CD4-positive, alpha-beta memory T cell (primary cell): ENCODE measurements around the gene SLC25A43. TPM values are rescaled to one million over a fixed set of nuclear protein-coding genes. Genes with fewer than 3 reads are reported as not detected.

Experiments used
- CTCF ChIA-PET: fragments of 350-600 bp; sonication (Branson Sonifier 250); formaldehyde crosslinking; loops from one replicate; lab custom pipeline; 2021; ENCODE audit warnings: inconsistent platforms; ENCODE audit not compliant: partially characterized antibody; lab: Charles Lee
- POLR2A ChIA-PET: fragments of 350-600 bp; sonication (Branson Sonifier 250); formaldehyde crosslinking; loops from one replicate; lab custom pipeline; 2021; ENCODE audit not compliant: partially characterized antibody; lab: Charles Lee
- DNase-seq, 5 donors: peaks; one replicate each; pipeline versions ENCODE4 v3.0.0 to v3.0.0-alpha.2; 2020 to 2022; ENCODE audit warnings: mixed read lengths in 1 of 5
- H3K27ac ChIP-seq: one replicate; pipeline ENCODE4 v1.7.0; 2013; ENCODE audit warnings: low read depth, low read length
- H3K27me3 ChIP-seq: 2 replicates; pipeline ENCODE4 v1.7.0; 2013; ENCODE audit warnings: mild to moderate bottlenecking, low read length, moderate library complexity; ENCODE audit not compliant: insufficient read depth
- H3K36me3 ChIP-seq: 2 replicates; pipeline ENCODE4 v1.7.0; 2013; ENCODE audit warnings: mild to moderate bottlenecking, low read length, moderate library complexity; ENCODE audit not compliant: insufficient read depth
- H3K4me1 ChIP-seq: 2 replicates; pipeline ENCODE4 v1.7.0; 2013; ENCODE audit warnings: mild to moderate bottlenecking, low read length, moderate library complexity; ENCODE audit not compliant: insufficient read depth
- H3K4me3 ChIP-seq, 2 donors: one replicate each; pipeline ENCODE4 v1.7.0; 2013; ENCODE audit warnings: low read length in 2 of 2, mild to moderate bottlenecking in 1 of 2
- H3K9me3 ChIP-seq, 2 donors: one replicate each; pipeline ENCODE4 v1.7.0; 2013; ENCODE audit warnings: low read length in 2 of 2, control low read depth in 1 of 2; ENCODE audit not compliant: control insufficient read depth in 1 of 2
- H3K27ac Mint-ChIP-seq, 7 donors: one replicate each; pipeline ENCODE4 v1.8.0; 2020 to 2021; ENCODE audit warnings: mixed read lengths in 7 of 7, mild to moderate bottlenecking in 6 of 7, inconsistent platforms in 3 of 7, moderate library complexity in 3 of 7
- H3K27me3 Mint-ChIP-seq, 2 donors: one replicate each; pipeline ENCODE4 v1.8.0; 2020 to 2021; ENCODE audit warnings: mixed read lengths in 2 of 2
- H3K36me3 Mint-ChIP-seq, 2 donors: one replicate each; pipeline ENCODE4 v1.8.0; 2020 to 2021; ENCODE audit warnings: mixed read lengths in 2 of 2, inconsistent platforms in 1 of 2, mild to moderate bottlenecking in 1 of 2
- H3K4me1 Mint-ChIP-seq, 4 donors: one replicate each; pipeline ENCODE4 v1.8.0; 2020 to 2021; ENCODE audit warnings: mixed read lengths in 4 of 4, mild to moderate bottlenecking in 1 of 4
- H3K4me3 Mint-ChIP-seq, 8 donors: one replicate each; pipeline ENCODE4 v1.8.0; 2020 to 2021; ENCODE audit warnings: mixed read lengths in 8 of 8, mild to moderate bottlenecking in 7 of 8, moderate library complexity in 6 of 8, inconsistent platforms in 3 of 8
- H3K9me3 Mint-ChIP-seq, 8 donors: one replicate each; pipeline ENCODE4 v1.8.0; 2020 to 2021; ENCODE audit warnings: mixed read lengths in 8 of 8, mild to moderate bottlenecking in 5 of 8, inconsistent platforms in 3 of 8, moderate library complexity in 1 of 8
- intact Hi-C: fragments of 100-400 bp; cut with micrococcal nuclease; formaldehyde crosslinking; loops from one replicate; pipeline ENCODE4 v1.15.1; 2023
- polyA plus RNA-seq, 2 donors: library from polyadenylated mRNA; unstranded; fragments of 300-500 nt; fragmentation: Illumina TruSeq; gene quantifications; one replicate each; pipeline ENCODE4 v1.2.3, GENCODE V29; 2021
- total RNA-seq, 2 experiments: library from RNA; stranded (reverse); gene quantifications; one replicate each; pipeline ENCODE4 v1.2.3, GENCODE V29; 2021

SLC25A43 gene
- total and polyA plus RNA-seq, 4 experiments from 2014 or later, result 4.1 to 7.0 (median 5.6) TPM

- no peak overlapping the region for H3K27ac ChIP-seq
- peaks cover 0 to 5% of the 10 kb centered on the region in 2 donors for H3K36me3 Mint-ChIP-seq
- CTCF ChIA-PET, result no interaction called here
- no peaks in the 10 kb centered on the region for H3K4me1 Mint-ChIP-seq
- POLR2A ChIA-PET, result no interaction called here
- intact Hi-C loops, result no loop called here
- no peak overlapping the region for H3K4me3 ChIP-seq
- no peak overlapping the region for H3K4me3 Mint-ChIP-seq
- H3K4me1 ChIP-seq, result no peaks in the 10 kb centered on the region
- no peak overlapping the region for H3K27ac Mint-ChIP-seq
- H3K27me3 Mint-ChIP-seq, result no peaks in the 10 kb centered on the region
- no peaks in the 10 kb centered on the region for H3K27me3 ChIP-seq
- H3K9me3 ChIP-seq, result no peaks in the 10 kb centered on the region
- no peak for DNase-seq
- H3K36me3 ChIP-seq, result no peaks in the 10 kb centered on the region
- H3K9me3 Mint-ChIP-seq, result no peaks in the 10 kb centered on the region
Measured at GRCh38 chrX:119419146-119419545, 20.0 kb downstream of the SLC25A43 start.

GRCh38 chrX:119419898-119420297 lies 20.8 kb downstream of the SLC25A43 start:
- intact Hi-C loops, result no loop called here
- Mint-ChIP-seq H3K4me1 (no peaks in the 10 kb centered on the region), H3K9me3 (no peaks in the 10 kb centered on the region), H3K27ac (peak overlapping the region in 1 of 7 donors; percentile 6), H3K36me3 (peaks cover 0 to 5% of the 10 kb centered on the region in 2 donors), H3K27me3 (no peaks in the 10 kb centered on the region), H3K4me3 (no peak overlapping the region)
- no peaks in the 10 kb centered on the region for H3K4me1 ChIP-seq
- no peak overlapping the region for H3K4me3 ChIP-seq
- no peak overlapping the region for H3K27ac ChIP-seq
- ChIA-PET CTCF (interaction anchor here (0.7 kb wide), 1 partner anchor 521 kb away, joined by 3 read pairs; no protein-coding TSS in a partner anchor), POLR2A (no interaction called here)
- DNase-seq, result no peak
- no peaks in the 10 kb centered on the region for H3K36me3 ChIP-seq
- H3K9me3 ChIP-seq, result no peaks in the 10 kb centered on the region
- no peaks in the 10 kb centered on the region for H3K27me3 ChIP-seq

- Mint-ChIP-seq H3K4me3 (no peak overlapping the region), H3K4me1 (no peaks in the 10 kb centered on the region), H3K27me3 (no peaks in the 10 kb centered on the region), H3K36me3 (peaks cover 0 to 5% of the 10 kb centered on the region in 2 donors), H3K9me3 (no peaks in the 10 kb centered on the region), H3K27ac (no peak overlapping the region)
- Histone ChIP-seq H3K4me1 (no peaks in the 10 kb centered on the region), H3K9me3 (no peaks in the 10 kb centered on the region), H3K36me3 (no peaks in the 10 kb centered on the region), H3K27me3 (no peaks in the 10 kb centered on the region), H3K4me3 (no peak overlapping the region), H3K27ac (no peak overlapping the region)
- no peak for DNase-seq
- intact Hi-C loops, result no loop called here
- POLR2A ChIA-PET, result no interaction called here
- CTCF ChIA-PET, result no interaction called here
Measured at GRCh38 chrX:119421016-119421705, 22.0 kb downstream of the SLC25A43 start.

- Histone ChIP-seq H3K27ac (no peak overlapping the region), H3K4me1 (no peaks in the 10 kb centered on the region), H3K4me3 (no peak overlapping the region), H3K9me3 (no peaks in the 10 kb centered on the region), H3K27me3 (no peaks in the 10 kb centered on the region), H3K36me3 (no peaks in the 10 kb centered on the region)
- intact Hi-C loops, result no loop called here
- no peaks in the 10 kb centered on the region for H3K9me3 Mint-ChIP-seq
- H3K36me3 Mint-ChIP-seq, result peaks cover 0 to 5% of the 10 kb centered on the region in 2 donors
- DNase-seq, result no peak
- no peak overlapping the region for H3K4me3 Mint-ChIP-seq
- POLR2A ChIA-PET, result no interaction called here
- H3K27ac Mint-ChIP-seq, result no peak overlapping the region
- CTCF ChIA-PET, result no interaction called here
- no peaks in the 10 kb centered on the region for H3K27me3 Mint-ChIP-seq
- peaks cover 0 to 4% (median 0%) of the 10 kb centered on the region in 4 donors for H3K4me1 Mint-ChIP-seq
Measured at GRCh38 chrX:119423631-119424030, 24.5 kb downstream of the SLC25A43 start.

GRCh38 chrX:119424999-119425398 lies 25.9 kb downstream of the SLC25A43 start:
- no peak overlapping the region for H3K4me3 ChIP-seq
- H3K27me3 ChIP-seq, result no peaks in the 10 kb centered on the region
- DNase-seq, result no peak
- H3K36me3 Mint-ChIP-seq, result peaks cover 0 to 5% of the 10 kb centered on the region in 2 donors
- no peaks in the 10 kb centered on the region for H3K4me1 ChIP-seq
- no peaks in the 10 kb centered on the region for H3K9me3 Mint-ChIP-seq
- H3K27ac Mint-ChIP-seq, result no peak overlapping the region
- H3K4me1 Mint-ChIP-seq, result peaks cover 0 to 4% (median 0%) of the 10 kb centered on the region in 4 donors
- intact Hi-C loops, result no loop called here
- H3K27me3 Mint-ChIP-seq, result no peaks in the 10 kb centered on the region
- CTCF ChIA-PET, result no interaction called here
- no peaks in the 10 kb centered on the region for H3K36me3 ChIP-seq
- POLR2A ChIA-PET, result no interaction called here
- H3K27ac ChIP-seq, result no peak overlapping the region
- H3K4me3 Mint-ChIP-seq, result no peak overlapping the region
- H3K9me3 ChIP-seq, result no peaks in the 10 kb centered on the region

GRCh38 chrX:119427024-119427794 lies 28.1 kb downstream of the SLC25A43 start:
- H3K36me3 ChIP-seq, result no peaks in the 10 kb centered on the region
- Mint-ChIP-seq H3K4me1 (peaks cover 0 to 4% (median 0%) of the 10 kb centered on the region in 4 donors), H3K27me3 (no peaks in the 10 kb centered on the region), H3K4me3 (no peak overlapping the region), H3K9me3 (no peaks in the 10 kb centered on the region), H3K36me3 (peaks cover 0 to 5% of the 10 kb centered on the region in 2 donors), H3K27ac (peak overlapping the region in 2 of 7 donors; percentile 47 to 57)
- no peaks in the 10 kb centered on the region for H3K9me3 ChIP-seq
- H3K4me3 ChIP-seq, result no peak overlapping the region
- no peaks in the 10 kb centered on the region for H3K27me3 ChIP-seq
- no peak for DNase-seq
- intact Hi-C loops, result no loop called here
- POLR2A ChIA-PET, result no interaction called here
- CTCF ChIA-PET, result no interaction called here
- H3K4me1 ChIP-seq, result no peaks in the 10 kb centered on the region
- H3K27ac ChIP-seq, result no peak overlapping the region

GRCh38 chrX:119427795-119428185 lies 28.7 kb downstream of the SLC25A43 start:
- no peak overlapping the region for H3K4me3 ChIP-seq
- no peaks in the 10 kb centered on the region for H3K27me3 ChIP-seq
- H3K36me3 ChIP-seq, result no peaks in the 10 kb centered on the region
- Mint-ChIP-seq H3K36me3 (peaks cover 0 to 5% of the 10 kb centered on the region in 2 donors), H3K4me1 (peaks cover 0 to 4% (median 0%) of the 10 kb centered on the region in 4 donors), H3K27ac (no peak overlapping the region), H3K27me3 (no peaks in the 10 kb centered on the region), H3K9me3 (no peaks in the 10 kb centered on the region), H3K4me3 (no peak overlapping the region)
- CTCF ChIA-PET, result no interaction called here
- DNase-seq, result no peak
- no peaks in the 10 kb centered on the region for H3K9me3 ChIP-seq
- H3K27ac ChIP-seq, result no peak overlapping the region
- POLR2A ChIA-PET, result no interaction called here
- intact Hi-C loops, result no loop called here
- H3K4me1 ChIP-seq, result no peaks in the 10 kb centered on the region
